Erythroblast (primary cell): ENCODE results near the gene CFAP221.

Experiments
- DNase-seq, 2 experiments: peaks; one replicate each; lab custom pipeline; 2025; lab: John Stamatoyannopoulos, UW
- GATA1 ChIP-seq: IDR thresholded peaks from 2 replicates; pipeline ENCODE4 v1.6.1; 2011; ENCODE audit warnings: low read depth, mild to moderate bottlenecking, control low read depth, low read length, moderate library complexity
- POLR2A ChIP-seq: IDR thresholded peaks from 2 replicates; pipeline ENCODE4 v1.6.1; 2011; ENCODE audit warnings: mild to moderate bottlenecking, low read length

The CFAP221 gene

GRCh38 chr2:119693967-119694366, 149.7 kb downstream of the CFAP221 start:
- DNase-seq = no peak
- TF ChIP-seq GATA1 = no peak
- no peak for TF ChIP-seq POLR2A

- no peak for TF ChIP-seq GATA1
- TF ChIP-seq POLR2A = no peak
- no peak for DNase-seq
Measured at GRCh38 chr2:119694470-119694844, 150.2 kb downstream of the CFAP221 start.

DNA sequence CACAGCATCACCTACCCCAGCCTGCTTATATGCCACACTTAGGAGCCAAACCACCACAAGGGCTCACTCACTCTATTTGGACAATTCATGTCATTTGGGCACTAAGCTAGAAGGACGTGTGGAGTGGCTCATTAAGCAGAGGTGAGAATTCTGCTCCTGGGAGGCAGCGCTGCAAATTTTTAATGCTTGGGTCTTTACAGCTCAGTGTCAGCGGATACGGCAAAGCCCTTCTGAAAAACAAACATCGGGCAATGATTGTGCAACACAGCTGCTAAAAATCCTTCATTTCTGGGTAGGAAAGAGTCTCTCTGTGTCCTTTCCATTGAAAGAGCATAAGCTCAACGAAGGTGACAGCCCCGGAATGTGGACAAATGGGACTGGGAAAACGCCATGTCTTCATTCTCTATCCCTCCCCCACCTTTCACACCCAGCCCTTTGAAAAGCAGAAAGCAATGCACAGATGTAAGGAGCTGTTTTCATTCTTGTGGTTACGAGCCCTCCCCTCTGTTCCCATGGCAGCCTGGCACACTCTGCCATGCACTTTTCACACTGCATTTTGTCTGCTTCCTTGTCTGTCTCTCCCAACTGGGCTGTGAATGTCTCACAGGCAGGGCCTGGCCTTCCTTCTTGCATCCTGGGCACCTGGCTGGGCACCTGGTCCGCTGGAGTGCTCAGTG, 150.7 kb downstream of the CFAP221 start:
- no peak for DNase-seq
- no peak for TF ChIP-seq GATA1

DNA sequence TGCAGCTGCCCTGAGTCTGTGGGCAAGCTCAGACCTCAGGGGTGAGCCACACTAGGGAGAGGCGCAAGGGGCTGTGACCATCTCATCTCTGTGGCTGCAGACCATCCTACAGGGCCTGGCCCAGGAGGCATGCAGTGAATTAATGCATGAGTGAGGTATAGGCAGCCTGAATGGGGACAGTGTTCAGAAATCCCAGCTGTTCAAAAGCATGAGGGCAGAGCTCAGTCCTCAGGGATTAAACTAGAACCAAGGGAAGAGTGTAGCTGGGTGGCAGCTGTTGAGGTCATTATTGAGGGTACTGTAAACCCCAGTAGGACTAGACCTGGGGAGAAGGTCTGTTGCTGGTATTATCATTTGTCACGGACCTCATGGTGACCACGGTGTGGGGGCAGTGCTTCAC, 151.8 kb downstream of the CFAP221 start:
- TF ChIP-seq GATA1 (no peak), POLR2A (no peak)
- DNase-seq = no peak

DNA sequence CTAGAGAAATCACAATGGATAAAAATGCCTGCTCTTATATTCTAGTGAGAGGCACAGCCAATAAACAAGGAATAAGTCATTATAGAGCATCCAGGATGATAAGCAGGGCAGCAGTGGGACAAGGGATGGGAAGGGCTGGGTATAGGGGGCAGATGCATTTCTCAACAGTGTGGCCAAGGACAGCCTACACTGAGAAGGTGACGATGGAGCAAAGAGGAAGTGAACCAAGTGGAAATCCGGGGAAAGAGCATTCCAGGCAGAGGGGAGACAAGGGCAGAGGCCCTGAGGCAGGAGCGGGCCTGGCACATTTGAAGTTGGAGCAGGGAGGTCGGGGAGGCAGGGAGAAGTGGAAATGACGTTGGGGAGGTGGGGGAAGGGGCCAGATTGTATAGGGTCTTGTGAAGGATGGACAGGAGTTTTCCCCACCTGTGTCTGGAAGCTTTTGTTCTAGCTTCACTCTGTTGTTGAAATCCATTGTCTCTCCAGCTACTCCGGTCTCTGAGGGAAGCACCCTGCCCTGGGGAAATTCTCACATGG, 152.3 kb downstream of the CFAP221 start:
- TF ChIP-seq GATA1 (no peak), POLR2A (no peak)
- no peak for DNase-seq

- no peak for TF ChIP-seq GATA1
- no peak for TF ChIP-seq POLR2A
Measured at GRCh38 chr2:119697290-119698020, 153.2 kb downstream of the CFAP221 start.

DNA sequence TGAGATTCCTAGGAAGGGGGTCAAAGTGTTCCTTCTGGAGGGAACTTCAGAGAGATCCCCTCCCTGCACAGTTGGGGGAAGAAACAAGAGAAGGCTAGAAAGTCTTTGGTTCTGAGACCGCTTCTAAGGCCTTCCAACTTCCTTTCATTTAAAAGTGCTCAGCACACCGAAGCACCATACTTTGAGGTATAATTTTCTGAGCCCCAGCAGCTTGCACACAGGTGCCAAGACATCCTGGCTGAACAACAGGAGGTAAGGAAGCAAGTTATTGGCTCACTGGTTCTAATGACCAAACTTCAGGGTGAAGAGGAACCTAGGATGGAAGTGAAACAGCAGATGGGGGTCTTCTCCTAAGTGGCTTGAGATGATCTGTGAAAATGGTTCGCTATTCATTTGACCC, 154.0 kb downstream of the CFAP221 start:
- DNase-seq = no peak
- TF ChIP-seq GATA1 (no peak), POLR2A (no peak)

More at GRCh38 chr2:119697290-119698020, 153.2 kb downstream of the CFAP221 start:
- no peak for DNase-seq

GRCh38 chr2:119699016-119699606, 154.9 kb downstream of the CFAP221 start:
- DNase-seq = no peak
- TF ChIP-seq GATA1 = no peak
- no peak for TF ChIP-seq POLR2A

DNA sequence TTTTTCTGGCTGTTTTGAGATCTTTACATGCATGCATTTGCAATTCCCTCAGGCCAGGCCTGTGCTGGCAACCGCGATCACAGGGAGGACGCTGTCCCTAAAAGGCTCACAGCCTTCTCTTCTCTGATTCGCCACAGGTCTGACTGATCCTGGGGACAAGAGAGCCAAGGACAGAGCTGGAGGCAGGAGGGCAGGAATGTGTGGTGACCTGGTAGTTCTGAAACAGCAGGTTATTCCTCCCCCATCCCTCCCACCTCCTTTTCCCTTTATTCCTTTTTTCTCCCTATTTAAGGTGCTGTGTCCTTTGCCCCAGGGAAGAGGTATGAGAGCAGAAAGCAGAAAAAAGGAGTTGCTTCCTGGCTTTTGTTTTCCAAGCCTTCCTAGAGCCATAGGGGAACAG, 156.6 kb downstream of the CFAP221 start:
- DNase-seq = no peak

GRCh38 chr2:119701352-119701751, 157.1 kb downstream of the CFAP221 start:
- TF ChIP-seq POLR2A (no peak), GATA1 (no peak)
- no peak for DNase-seq

More for the DNA sequence above, 156.6 kb downstream of the CFAP221 start:
- TF ChIP-seq GATA1 (no peak), POLR2A (no peak)

DNA sequence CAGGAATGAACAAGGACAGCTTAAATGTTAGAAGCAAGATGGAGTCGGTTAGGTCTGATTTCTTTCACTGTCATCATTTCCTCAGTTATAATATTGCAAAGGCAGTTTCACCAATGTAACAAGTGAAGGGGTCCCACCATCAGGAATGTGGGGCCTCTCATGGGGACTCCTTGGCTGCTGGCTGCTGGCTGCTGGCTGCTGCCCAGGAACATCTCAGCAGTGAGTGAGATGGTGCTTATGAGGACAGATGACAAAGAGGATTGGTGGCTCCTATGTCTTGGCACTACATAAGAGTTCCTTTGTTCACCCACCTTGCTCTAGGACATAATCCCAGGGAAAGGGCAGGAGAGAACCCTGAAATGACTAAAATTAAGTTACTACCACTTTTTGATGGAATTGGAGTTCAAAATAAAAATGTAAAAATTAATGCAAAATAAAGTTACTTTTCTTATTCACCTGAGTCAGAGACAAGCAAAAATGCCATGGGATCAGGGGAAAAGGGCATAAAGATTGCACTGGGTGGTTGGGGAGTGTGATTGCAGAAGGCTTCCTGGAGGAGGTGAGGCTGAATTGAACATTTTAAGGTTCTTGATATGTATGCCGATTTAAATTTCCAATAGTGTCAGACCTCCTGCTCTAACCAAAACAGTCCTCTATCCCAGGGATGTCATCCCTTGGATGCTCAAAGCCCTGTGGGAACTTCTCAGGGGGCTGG, 158.1 kb downstream of the CFAP221 start:
- TF ChIP-seq POLR2A = no peak
- no peak for TF ChIP-seq GATA1
- no peak for DNase-seq

DNA sequence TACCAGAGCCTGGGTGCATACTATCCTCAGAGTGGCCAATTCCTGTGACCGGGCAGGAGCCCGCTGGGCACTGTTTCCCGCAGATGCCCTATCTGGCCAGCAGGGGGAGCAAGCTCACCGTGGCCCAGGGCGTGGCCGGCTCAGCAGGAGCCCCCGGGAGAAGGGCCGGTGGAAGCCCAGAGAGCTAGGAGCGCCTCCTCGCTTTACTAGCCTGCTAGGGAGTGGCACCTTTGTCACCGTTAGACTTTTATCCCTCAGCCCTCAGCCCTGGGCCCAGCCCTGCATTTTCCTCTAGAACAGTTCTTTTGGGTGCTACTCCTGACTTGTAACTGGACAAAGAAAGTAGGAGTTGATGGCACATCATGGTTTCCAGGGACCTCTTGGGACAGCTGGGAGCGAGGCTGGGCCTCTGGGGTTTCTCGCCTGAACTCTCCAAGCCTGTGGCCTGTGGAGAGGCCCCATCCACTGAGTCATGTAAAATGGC, 158.7 kb downstream of the CFAP221 start:
- TF ChIP-seq POLR2A (no peak), GATA1 (no peak)
- DNase-seq = peak; percentile 57 to 75

DNA sequence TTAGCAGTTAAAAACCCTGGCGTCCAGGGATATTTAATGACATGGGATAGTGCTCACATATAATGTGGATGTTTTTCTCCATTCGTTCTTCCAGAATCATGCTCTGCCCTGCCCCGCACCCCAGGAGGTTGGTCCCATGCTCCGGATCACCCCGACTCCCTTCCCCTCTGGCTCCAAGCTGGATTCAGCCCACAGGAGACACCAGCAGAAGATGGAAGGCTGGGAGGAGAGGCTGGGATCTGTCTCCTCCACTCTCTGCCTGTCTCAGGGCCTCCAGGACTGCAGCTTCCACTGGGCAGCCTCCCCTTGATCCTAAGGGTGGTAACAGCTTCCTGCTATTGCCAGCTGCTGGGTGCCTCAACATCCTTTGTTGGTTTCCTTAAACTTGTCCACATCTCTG, 159.3 kb downstream of the CFAP221 start:
- DNase-seq = no peak
- TF ChIP-seq GATA1 (no peak), POLR2A (no peak)

DNA sequence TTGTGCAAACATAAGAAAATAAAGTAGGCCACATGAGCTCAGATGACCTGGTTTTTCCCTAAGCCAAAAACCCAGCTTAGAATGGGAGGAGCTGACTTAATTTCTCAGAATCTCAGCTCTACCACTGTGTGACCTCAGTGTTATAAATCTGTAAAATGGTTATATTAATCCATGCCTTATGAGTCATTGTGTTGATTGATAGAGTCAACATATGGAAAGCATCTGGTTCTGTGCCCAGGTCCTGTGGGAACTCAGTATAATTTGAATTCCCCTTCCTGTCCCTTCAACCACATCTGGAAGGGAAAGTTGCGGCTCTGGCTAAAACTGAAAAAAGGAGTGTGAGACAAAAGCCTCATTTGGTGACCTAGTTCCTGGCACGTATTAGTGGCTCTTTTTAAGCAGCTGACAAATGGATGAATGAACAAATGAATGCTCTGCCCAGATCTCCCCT, 160.4 kb downstream of the CFAP221 start:
- DNase-seq = no peak

More for the DNA sequence above, 160.4 kb downstream of the CFAP221 start:
- TF ChIP-seq GATA1 = no peak
- TF ChIP-seq POLR2A = no peak
